Right atrium auricular region (tissue), 2 donors: ENCODE measurements around the gene EIF4G1. TPM values are rescaled to one million over a fixed set of nuclear protein-coding genes. Genes with fewer than 3 reads are reported as not detected.
A peak's percentile ranks its signal among the peaks of the same experiment; 100 is the strongest.

Source experiments
- DNase-seq: peaks from one replicate; pipeline ENCODE4 v3.0.0-alpha.2; 2019; ENCODE audit warnings: low spot score
- H3K27ac ChIP-seq, 2 donors: fragments of 200-600 bp; sonication (generic); 1 replicate in 1 of 2; 2 replicates in 1 of 2; pipeline ENCODE4 v1.5.1; 2016 to 2019
- H3K27me3 ChIP-seq, 2 donors: fragments of 200-600 bp; sonication (generic); one replicate each; pipeline versions ENCODE4 v1.5.1 to v1.6.0; 2017 to 2019
- H3K36me3 ChIP-seq: fragments of 200-600 bp; sonication (generic); one replicate; pipeline ENCODE4 v1.5.1; 2016
- H3K4me1 ChIP-seq, 2 donors: fragments of 200-600 bp; sonication (generic); one replicate each; pipeline versions ENCODE4 v1.5.1 to v1.6.0; 2017 to 2019
- H3K4me3 ChIP-seq, 2 donors: fragments of 200-600 bp; sonication (generic); 1 replicate in 1 of 2; 2 replicates in 1 of 2; pipeline ENCODE4 v1.5.1; 2017 to 2019; ENCODE audit warnings: mild to moderate bottlenecking in 1 of 2, moderate library complexity in 1 of 2
- H3K9me3 ChIP-seq, 2 donors: fragments of 200-600 bp; sonication (generic); one replicate each; pipeline ENCODE4 v1.5.1; 2019
- CTCF ChIP-seq, 2 donors: fragments of 200-600 bp; sonication (generic); IDR thresholded peaks; one replicate each; pipeline ENCODE4 v1.5.1; 2019; ENCODE audit warnings: antibody characterized with exemption in 2 of 2
- total RNA-seq, 2 donors: library from RNA; depleted of rRNA; stranded (reverse); fragments of >200 nt; gene quantifications; one replicate each; pipeline ENCODE4 v1.1.0, GENCODE V29; 2016

EIF4G1 gene
- total RNA-seq, 2 donors from 2014 or later: 270 to 276 TPM

GRCh38 chr3:184291044-184291737 lies 23.2 kb upstream of the EIF4G1 start:
- no peaks in the 10 kb centered on the region for H3K27me3 ChIP-seq
- no peak overlapping the region for H3K4me3 ChIP-seq

GRCh38 chr3:184291738-184292445 lies 22.5 kb upstream of the EIF4G1 start:
- no peaks in the 10 kb centered on the region for H3K36me3 ChIP-seq
- no peak for DNase-seq
- H3K27me3 ChIP-seq: no peaks in the 10 kb centered on the region
- TF ChIP-seq CTCF (IDR thresholded peaks at IDR 0.05): no peak
- H3K9me3 ChIP-seq: no peaks in the 10 kb centered on the region
- no peaks in the 10 kb centered on the region for H3K4me1 ChIP-seq
- H3K27ac ChIP-seq: no peak overlapping the region
- no peak overlapping the region for H3K4me3 ChIP-seq

More at GRCh38 chr3:184291044-184291737, 23.2 kb upstream of the EIF4G1 start:
- Histone ChIP-seq H3K36me3 (no peaks in the 10 kb centered on the region), H3K27ac (no peak overlapping the region), H3K9me3 (no peaks in the 10 kb centered on the region), H3K4me1 (no peaks in the 10 kb centered on the region)
- TF ChIP-seq CTCF (IDR thresholded peaks at IDR 0.05): no peak
- no peak for DNase-seq

- TF ChIP-seq CTCF (IDR thresholded peaks at IDR 0.05): no peak
- Histone ChIP-seq H3K4me1 (peaks cover 0 to 19% of the 10 kb centered on the region in 2 donors), H3K4me3 (no peak overlapping the region), H3K36me3 (peaks cover 6% of the 10 kb centered on the region), H3K27me3 (no peaks in the 10 kb centered on the region), H3K27ac (no peak overlapping the region), H3K9me3 (no peaks in the 10 kb centered on the region)
- DNase-seq: no peak
Observed at GRCh38 chr3:184295771-184296170, 18.6 kb upstream of the EIF4G1 start.

GRCh38 chr3:184296616-184297015 lies 17.8 kb upstream of the EIF4G1 start:
- TF ChIP-seq CTCF (IDR thresholded peaks at IDR 0.05): no peak
- DNase-seq: no peak
- Histone ChIP-seq H3K4me3 (no peak overlapping the region), H3K27ac (no peak overlapping the region), H3K27me3 (no peaks in the 10 kb centered on the region), H3K9me3 (no peaks in the 10 kb centered on the region), H3K4me1 (peaks cover 0 to 23% of the 10 kb centered on the region in 2 donors), H3K36me3 (peaks cover 14% of the 10 kb centered on the region)

GRCh38 chr3:184298759-184299487 lies 15.5 kb upstream of the EIF4G1 start, which contains the start of gene PSMD2:
Gene PSMD2, plus strand, starts transcription at chr3:184299241. Its CDS starts 26 bp downstream, at chr3:184299267.
- TF ChIP-seq CTCF (IDR thresholded peaks at IDR 0.05): no peak
- no peaks in the 10 kb centered on the region for H3K9me3 ChIP-seq

More at GRCh38 chr3:184298759-184299487, 15.5 kb upstream of the EIF4G1 start, which contains the start of gene PSMD2:
- Histone ChIP-seq H3K36me3 (peaks cover 37% of the 10 kb centered on the region), H3K4me1 (peaks cover 0 to 23% of the 10 kb centered on the region in 2 donors), H3K4me3 (peak within 1 kb of the TSS; percentile 91 to 98), H3K27ac (peak within 1 kb of the TSS; percentile 82 to 86), H3K27me3 (no peaks in the 10 kb centered on the region)
- peak; percentile 97 for DNase-seq
